ENCODE results near the gene SLU7.
A peak's percentile ranks its signal among the peaks of the same experiment; 100 is the strongest.
"Not testable (repeated sequence)": the region's sequence is repeated elsewhere in the genome, so short reads cannot be mapped to it uniquely, and the experiment has no call there.

Gene SLU7

GRCh38 chr5:160450164-160450932 is 31.5 kb upstream of the SLU7 start:
- DNase-seq (ENCODE audit: low spot score): no peak

GRCh38 chr5:160449458-160449857 is 30.6 kb upstream of the SLU7 start:
- no peak for DNase-seq (ENCODE audit: low spot score)

GRCh38 chr5:160448886-160449285 is 30.0 kb upstream of the SLU7 start:
- no peak for DNase-seq (ENCODE audit: low spot score)

- no peak for DNase-seq (ENCODE audit: low spot score)
Observed at GRCh38 chr5:160445751-160446150, 26.9 kb upstream of the SLU7 start.

DNA sequence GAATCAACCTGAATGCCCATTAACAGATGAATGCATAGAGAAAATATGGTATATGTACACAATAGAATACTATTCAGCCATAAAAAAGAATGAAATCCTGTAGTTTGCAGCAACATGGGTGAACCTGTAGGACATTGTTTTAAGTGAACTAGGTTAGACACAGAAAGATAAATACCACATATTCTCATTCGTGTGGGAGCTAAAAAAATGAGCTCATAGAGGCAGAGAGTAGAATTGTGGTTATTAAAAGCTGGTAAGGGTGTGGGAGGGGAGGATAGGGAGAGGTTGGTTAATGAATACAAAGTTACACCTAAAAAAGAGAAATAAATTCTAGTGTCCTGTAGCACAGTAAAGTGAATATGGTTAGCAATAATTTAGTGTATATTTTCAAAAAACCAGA is 26.3 kb upstream of the SLU7 start:
- no peak for DNase-seq (ENCODE audit: low spot score)

DNA sequence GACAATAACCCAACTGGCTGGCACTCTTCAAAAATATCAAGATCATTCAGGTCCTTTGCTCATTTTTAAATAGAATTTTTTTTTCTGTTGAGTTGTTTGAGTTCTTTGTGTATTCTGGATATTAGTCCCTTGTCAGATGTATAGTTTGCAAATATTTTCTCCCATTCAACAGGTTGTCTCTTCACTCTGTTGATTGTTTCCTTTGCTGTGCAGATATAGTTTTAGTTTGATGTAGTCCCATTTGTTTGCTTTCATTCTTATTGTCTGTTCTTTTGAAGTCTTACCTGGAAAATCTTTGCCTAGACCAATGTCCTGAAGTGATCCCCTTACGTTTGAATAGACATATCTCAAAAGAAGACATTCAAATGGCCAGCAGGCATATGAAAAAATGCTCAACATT is 25.5 kb upstream of the SLU7 start:
- DNase-seq (ENCODE audit: low spot score): no peak

GRCh38 chr5:160442824-160443431 is 24.0 kb upstream of the SLU7 start:
- DNase-seq (ENCODE audit: low spot score): no peak

DNA sequence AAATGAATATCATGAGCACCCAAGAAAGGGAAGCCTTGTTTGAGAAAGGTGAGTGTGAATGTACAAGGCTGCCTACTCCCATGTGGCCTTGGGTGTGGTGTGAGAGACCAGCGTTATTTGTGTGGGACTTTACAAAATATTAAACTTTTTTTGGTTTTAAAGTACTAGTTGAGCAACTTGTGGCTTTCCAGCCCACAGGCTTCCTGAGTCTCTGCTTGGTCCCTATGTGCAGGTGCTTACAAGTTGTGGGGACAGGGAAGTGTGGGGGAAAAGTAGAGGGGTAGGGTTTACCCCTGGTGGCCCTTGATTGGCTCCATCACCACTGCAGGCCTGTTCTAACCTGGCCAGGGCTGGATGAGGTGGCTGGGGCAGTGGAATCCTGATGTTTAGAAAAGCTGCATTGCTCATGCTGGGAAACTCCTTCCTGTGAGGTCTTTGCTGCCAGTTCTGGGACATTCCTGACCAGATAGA is 22.5 kb upstream of the SLU7 start:
- DNase-seq (ENCODE audit: low spot score): no peak

DNA sequence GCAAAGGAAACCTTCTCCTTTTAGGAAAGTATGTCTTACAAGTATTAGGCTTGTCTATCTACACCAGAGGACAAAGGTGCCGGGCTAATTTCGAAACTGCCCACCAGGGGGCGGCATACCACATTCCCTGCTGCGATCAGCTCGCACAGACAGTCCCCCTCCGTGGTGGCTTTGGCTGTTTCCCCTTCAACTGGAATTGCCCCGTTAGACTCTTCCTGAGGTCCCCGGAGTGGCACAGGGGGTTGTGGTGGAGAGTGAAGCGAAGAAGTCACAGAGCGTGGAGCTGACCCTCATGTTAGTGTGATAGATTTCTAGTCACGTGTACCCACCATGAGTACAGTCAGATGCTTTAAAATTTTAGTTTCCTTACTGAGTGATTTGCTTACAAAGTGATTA is 20.3 kb upstream of the SLU7 start:
- DNase-seq (ENCODE audit: low spot score): peak; percentile 88

DNA sequence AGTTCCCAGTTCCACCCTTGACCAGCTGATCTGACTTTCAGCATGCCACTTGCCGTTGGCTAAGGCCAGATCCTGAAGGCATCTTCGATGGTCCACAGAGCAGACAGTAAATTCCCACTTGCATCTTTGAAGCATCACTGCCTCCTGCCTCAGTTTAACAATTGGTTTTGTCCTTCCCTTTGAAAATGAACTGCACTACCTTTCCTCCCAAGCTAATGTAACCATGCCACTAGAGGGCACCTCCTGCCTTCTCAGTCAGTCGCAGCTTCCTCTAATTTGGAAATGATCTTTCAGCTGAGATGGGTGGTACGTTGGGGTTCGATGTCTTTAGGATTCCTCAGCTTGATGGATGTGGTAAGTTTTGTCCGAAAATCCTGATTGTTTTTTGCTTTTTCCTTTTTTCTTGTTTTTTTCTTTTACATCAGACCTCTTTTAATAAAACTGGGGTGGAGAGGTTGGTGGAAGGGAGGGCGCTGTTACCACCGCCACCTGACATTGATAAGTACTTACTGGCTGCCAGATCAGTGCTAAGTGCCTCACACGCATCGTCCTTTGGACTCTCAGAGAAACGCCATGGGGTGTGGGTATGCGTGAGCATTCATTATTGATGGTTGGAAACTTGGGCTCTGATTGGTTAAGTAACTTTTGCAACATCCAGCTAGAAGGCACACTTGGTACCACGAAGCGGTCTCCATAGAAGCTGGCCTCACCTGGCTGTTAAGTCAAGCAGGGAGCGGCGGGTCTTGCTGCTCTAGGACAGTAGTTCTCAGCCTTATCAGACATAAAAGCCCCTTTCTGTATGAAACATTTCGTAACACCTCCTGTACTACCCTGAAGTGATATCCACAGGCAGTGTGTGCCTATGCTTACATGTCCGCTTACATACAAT is 19.7 kb upstream of the SLU7 start:
- DNase-seq (ENCODE audit: low spot score): no peak

DNA sequence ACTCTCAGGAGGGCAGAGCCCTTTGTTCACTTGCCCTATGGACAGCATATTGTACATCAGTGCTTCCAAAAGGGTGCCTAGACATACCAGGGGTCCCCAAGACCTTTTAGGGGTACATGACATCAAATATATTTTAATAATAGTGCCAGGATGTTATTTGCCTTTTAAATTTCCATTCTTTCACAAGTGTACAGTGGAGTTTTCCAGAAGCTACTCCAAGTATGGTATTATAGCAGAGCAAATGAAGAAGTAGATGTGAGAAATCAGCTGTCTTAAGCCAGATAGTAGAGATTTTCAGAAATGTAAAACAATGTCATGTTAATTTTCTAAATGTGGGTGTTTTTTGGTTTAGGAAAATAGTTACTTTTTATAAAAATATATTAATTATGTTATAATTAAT is 18.4 kb upstream of the SLU7 start:
- no peak for DNase-seq (ENCODE audit: low spot score)

- not testable (repeated sequence) for DNase-seq (ENCODE audit: low spot score)
Observed at GRCh38 chr5:160436661-160437060, 17.8 kb upstream of the SLU7 start.

DNA sequence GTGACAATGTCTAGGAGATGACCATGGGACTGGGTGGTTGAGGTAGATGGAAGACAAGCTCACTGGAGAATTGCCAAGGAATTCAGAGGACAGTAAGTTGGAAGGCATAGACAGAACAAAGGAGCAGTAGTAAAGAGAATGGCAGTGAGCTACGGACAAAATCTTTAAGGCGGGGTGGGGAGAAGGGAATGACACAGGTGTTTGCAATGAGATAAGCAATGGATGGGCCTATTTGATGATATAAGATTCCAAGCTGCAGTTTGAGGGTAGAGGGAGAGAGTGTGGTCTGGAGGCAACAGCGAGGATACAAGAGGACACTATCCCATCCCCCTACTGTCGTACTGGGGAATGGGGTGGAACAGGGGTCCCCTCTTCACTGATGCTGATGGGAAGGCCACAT is 17.1 kb upstream of the SLU7 start:
- DNase-seq (ENCODE audit: low spot score): no peak

DNA sequence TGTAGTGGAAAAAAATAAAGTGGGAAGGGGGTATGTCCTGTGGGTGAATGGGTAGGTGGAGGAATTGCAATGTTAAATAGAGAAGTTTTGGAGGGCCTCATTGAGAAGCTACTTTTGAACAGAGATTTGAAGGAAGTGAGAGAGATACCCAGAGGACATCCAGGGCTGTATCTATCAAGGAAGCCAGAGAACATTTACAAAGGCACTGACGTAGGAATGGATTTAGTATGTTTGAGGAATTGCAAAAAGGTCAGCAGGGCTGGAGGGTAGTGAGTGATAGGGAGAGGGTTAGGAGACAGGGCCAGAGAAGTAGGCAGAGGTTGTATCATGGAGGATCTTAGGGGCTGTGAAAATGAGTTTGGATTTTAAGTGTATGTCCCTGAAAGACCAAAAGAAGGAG is 16.7 kb upstream of the SLU7 start:
- DNase-seq (ENCODE audit: low spot score): no peak

DNA sequence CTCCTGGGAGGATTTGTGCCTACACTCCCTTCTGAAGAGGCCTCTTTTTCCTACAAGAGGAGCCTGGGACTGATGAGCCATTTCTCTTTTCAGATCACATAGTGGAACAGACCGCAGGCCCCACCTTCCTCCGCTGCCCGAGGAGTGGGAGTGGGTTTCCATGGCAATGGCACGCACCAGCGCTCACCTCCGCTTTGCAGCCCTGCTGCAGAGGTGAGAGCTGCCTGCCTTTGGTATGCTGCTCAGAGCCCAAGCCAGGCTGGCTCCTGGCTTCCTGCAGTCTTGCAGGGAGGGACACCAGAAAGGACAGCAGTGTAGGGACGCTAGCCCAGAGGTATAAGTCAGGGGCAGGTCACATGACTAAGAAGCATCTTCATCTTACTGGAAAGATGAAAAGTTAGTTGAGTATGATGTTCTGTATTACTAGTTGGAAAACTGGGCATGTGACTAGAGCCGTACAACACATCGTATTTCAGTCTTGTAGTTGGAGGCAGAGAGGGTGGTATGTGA is 15.2 kb upstream of the SLU7 start:
- DNase-seq (ENCODE audit: low spot score): no peak

- no peak for DNase-seq (ENCODE audit: low spot score)
Observed at GRCh38 chr5:160432787-160433186, 13.9 kb upstream of the SLU7 start.

DNA sequence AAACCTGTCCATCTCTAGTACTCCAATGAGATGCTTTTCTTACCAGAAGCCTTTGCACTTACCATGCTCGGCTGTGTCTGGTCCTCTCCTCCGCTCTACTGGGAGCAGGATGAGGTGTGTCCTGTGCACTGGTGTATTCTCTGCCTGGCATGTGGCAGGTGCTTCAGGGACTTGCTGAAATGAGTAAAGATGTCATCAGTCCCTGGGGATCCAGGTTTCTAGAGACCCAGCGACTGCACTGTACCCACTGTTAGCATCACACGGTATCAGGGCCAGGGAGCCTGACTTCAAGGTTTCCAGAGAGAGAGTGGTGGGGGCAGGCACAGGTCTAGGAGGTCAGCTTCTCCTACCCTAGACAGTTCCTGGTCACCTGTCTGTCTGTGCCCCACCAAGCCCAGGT is 13.3 kb upstream of the SLU7 start:
- no peak for DNase-seq (ENCODE audit: low spot score)

DNA sequence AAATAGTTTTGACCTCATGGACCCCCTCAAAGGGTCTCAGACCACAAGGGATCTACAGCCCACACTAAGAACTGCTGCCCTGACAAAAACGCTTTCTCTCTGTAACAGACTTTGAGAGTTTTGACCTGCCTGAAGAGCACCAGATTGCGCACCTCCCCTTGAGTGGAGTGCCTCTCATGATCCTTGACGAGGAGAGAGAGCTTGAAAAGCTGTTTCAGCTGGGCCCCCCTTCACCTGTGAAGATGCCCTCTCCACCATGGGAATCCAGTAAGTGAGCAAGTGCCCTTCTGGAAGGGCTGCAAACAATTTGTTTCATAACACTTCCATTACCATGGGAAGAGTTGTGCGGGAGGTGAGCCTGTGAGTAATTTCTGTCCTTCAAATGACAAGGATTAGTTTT is 8.7 kb upstream of the SLU7 start:
- DNase-seq (ENCODE audit: low spot score): no peak

DNA sequence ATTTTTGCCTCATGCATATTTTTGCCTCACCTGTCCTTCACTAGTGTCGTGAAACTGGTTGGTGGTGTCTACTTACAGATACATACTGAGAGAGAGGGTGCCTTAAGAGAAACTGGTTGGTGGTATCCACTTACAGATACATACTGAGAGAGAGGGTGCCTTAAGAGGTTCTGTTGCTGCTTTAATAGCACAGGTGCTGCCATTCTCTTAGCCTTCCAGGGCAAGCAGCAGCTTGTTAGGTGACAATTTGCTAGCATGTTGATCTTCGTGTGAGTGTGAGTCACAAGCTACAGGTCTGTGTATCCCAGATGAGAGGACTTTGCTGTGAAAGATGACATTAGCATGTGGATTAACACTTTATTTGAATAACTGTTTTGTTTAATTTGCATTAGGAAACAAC is 4.2 kb upstream of the SLU7 start:
- no peak for DNase-seq (ENCODE audit: low spot score)

- DNase-seq (ENCODE audit: low spot score): peak; percentile 96
Observed at GRCh38 chr5:160421625-160422258, 2.9 kb upstream of the SLU7 start, which contains the start of gene PTTG1. PTTG1 (plus strand) TSS chr5:160421855; CDS start chr5:160422313, 458 bp downstream.

DNA sequence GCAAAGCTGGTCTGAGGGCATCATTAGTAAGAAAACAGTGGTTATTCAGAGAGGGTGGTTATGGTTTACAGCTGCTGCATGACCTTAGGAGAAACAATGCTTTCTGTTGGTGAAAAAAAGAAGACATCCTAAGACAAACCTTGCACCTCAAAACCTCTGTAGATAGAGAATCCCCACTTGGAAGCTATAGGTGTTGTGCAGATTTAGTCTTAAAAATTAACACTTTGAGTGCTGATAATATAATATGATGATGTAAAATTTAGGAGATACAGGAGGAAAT is 1.4 kb upstream of the SLU7 start:
- no peak for DNase-seq (ENCODE audit: low spot score)

All from left forelimb (tissue), 1 donor.